ENCODE data around the gene ARID3B.

DNA sequence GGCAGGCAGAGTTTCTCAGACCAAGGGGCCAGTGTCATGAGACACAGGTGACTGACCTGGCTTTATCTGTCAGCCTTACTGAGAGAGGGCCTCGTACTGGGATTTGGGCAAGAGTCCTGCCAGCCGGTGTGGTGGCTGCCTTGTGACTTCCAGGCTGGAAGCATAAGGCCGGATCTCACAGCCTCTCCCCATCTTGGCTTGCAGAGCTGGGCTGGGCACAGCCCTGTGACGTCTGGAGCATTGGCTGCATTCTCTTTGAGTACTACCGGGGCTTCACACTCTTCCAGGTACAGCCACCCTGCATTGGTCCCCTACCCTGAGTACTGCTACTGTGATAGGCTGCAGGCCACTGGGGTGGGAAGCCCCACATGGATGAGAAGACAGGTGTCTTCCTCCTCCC is 86.7 kb downstream of the ARID3B start:
- TF ChIP-seq, protein P1, sequence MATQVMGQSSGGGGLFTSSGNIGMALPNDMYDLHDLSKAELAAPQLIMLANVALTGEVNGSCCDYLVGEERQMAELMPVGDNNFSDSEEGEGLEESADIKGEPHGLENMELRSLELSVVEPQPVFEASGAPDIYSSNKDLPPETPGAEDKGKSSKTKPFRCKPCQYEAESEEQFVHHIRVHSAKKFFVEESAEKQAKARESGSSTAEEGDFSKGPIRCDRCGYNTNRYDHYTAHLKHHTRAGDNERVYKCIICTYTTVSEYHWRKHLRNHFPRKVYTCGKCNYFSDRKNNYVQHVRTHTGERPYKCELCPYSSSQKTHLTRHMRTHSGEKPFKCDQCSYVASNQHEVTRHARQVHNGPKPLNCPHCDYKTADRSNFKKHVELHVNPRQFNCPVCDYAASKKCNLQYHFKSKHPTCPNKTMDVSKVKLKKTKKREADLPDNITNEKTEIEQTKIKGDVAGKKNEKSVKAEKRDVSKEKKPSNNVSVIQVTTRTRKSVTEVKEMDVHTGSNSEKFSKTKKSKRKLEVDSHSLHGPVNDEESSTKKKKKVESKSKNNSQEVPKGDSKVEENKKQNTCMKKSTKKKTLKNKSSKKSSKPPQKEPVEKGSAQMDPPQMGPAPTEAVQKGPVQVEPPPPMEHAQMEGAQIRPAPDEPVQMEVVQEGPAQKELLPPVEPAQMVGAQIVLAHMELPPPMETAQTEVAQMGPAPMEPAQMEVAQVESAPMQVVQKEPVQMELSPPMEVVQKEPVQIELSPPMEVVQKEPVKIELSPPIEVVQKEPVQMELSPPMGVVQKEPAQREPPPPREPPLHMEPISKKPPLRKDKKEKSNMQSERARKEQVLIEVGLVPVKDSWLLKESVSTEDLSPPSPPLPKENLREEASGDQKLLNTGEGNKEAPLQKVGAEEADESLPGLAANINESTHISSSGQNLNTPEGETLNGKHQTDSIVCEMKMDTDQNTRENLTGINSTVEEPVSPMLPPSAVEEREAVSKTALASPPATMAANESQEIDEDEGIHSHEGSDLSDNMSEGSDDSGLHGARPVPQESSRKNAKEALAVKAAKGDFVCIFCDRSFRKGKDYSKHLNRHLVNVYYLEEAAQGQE (IDR thresholded peaks at IDR 0.05; ENCODE audit: low read depth): no peak
- TF ChIP-seq, protein P2, sequence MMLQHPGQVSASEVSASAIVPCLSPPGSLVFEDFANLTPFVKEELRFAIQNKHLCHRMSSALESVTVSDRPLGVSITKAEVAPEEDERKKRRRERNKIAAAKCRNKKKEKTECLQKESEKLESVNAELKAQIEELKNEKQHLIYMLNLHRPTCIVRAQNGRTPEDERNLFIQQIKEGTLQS (IDR thresholded peaks at IDR 0.05): no peak
- no peak for TF ChIP-seq EZH2phosphoT487 (IDR thresholded peaks at IDR 0.05; ENCODE audit: borderline replicate concordance)
- TF ChIP-seq EGR1 (IDR thresholded peaks at IDR 0.05; ENCODE audit: low read depth): no peak
- no peak for TF ChIP-seq YY1 (IDR thresholded peaks at IDR 0.05; ENCODE audit: extremely low read depth, insufficient replicate concordance, low read depth, low read length)
- TF ChIP-seq, protein P3, sequence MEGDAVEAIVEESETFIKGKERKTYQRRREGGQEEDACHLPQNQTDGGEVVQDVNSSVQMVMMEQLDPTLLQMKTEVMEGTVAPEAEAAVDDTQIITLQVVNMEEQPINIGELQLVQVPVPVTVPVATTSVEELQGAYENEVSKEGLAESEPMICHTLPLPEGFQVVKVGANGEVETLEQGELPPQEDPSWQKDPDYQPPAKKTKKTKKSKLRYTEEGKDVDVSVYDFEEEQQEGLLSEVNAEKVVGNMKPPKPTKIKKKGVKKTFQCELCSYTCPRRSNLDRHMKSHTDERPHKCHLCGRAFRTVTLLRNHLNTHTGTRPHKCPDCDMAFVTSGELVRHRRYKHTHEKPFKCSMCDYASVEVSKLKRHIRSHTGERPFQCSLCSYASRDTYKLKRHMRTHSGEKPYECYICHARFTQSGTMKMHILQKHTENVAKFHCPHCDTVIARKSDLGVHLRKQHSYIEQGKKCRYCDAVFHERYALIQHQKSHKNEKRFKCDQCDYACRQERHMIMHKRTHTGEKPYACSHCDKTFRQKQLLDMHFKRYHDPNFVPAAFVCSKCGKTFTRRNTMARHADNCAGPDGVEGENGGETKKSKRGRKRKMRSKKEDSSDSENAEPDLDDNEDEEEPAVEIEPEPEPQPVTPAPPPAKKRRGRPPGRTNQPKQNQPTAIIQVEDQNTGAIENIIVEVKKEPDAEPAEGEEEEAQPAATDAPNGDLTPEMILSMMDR (IDR thresholded peaks at IDR 0.05 in 2 of 3, conservative IDR thresholded peaks at IDR 0.05 in 1 of 3; ENCODE audit: borderline replicate concordance in 1 of 3, insufficient read depth in 1 of 3, low read depth in 2 of 3, low read length in 2 of 3): no peak
- no peak for TF ChIP-seq EZH2 (IDR thresholded peaks at IDR 0.05)
